GM12875 (cell line): ENCODE measurements around the gene EEF1AKMT4.

Experiments
- H3K4me3 ChIP-seq: one replicate; pipeline ENCODE4 v1.5.1; 2011; ENCODE audit warnings: low read depth, low read length, control low read depth
- TF ChIP-seq, protein P1 (sequence below): IDR thresholded peaks from 2 replicates; pipeline ENCODE4 v1.5.1; 2011; ENCODE audit warnings: low read depth, mild to moderate bottlenecking, control low read depth, inconsistent platforms, low read length, moderate library complexity, borderline replicate concordance; ENCODE audit not compliant: insufficient read depth

EEF1AKMT4 gene

DNA sequence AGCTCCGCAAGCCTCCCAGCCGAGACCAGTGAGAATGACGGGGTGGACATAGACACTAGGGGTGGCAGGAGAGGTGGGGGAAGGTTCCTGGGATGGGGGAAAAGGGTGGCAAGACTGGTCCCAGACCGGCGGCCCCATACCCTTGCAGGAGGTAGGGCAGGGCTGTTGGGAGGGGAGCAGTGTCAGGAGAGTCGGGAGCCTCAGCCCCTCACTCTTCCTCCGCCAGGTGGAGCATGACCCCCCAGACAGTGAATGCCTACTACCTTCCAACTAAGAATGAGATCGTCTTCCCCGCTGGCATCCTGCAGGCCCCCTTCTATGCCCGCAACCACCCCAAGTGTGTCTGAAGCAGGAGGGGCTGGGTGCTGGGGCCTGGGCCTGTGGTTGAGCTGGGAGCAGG lies 40.9 kb downstream of the EEF1AKMT4 start:
- no peak overlapping the region for H3K4me3 ChIP-seq
- TF ChIP-seq, protein P1, sequence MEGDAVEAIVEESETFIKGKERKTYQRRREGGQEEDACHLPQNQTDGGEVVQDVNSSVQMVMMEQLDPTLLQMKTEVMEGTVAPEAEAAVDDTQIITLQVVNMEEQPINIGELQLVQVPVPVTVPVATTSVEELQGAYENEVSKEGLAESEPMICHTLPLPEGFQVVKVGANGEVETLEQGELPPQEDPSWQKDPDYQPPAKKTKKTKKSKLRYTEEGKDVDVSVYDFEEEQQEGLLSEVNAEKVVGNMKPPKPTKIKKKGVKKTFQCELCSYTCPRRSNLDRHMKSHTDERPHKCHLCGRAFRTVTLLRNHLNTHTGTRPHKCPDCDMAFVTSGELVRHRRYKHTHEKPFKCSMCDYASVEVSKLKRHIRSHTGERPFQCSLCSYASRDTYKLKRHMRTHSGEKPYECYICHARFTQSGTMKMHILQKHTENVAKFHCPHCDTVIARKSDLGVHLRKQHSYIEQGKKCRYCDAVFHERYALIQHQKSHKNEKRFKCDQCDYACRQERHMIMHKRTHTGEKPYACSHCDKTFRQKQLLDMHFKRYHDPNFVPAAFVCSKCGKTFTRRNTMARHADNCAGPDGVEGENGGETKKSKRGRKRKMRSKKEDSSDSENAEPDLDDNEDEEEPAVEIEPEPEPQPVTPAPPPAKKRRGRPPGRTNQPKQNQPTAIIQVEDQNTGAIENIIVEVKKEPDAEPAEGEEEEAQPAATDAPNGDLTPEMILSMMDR, result no peak

DNA sequence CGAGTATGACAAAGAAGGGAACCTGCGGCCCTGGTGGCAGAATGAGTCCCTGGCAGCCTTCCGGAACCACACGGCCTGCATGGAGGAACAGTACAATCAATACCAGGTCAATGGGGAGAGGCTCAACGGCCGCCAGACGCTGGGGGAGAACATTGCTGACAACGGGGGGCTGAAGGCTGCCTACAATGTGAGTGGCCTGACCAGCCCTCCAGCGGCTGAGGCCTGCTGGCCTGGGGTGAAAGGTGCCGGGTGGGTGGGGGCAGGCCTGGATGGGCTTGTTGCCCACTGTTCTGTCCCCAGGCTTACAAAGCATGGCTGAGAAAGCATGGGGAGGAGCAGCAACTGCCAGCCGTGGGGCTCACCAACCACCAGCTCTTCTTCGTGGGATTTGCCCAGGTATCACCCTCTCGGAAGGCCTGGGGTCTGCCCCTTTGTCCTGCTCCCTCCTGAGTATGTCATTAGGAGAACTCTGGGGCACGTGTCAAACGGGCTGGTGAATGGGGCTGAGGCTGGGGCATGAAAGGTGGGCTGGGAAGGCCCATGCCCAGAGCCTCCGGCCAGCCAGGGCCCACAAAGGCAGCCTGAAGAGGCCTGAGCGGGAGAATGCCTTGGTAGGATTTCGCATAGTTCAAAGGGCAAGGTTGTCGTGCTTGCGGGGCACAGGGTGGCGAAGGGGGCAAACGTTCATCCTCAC lies 41.7 kb downstream of the EEF1AKMT4 start:
- H3K4me3 ChIP-seq, result no peak overlapping the region
- TF ChIP-seq, protein P1, result no peak

DNA sequence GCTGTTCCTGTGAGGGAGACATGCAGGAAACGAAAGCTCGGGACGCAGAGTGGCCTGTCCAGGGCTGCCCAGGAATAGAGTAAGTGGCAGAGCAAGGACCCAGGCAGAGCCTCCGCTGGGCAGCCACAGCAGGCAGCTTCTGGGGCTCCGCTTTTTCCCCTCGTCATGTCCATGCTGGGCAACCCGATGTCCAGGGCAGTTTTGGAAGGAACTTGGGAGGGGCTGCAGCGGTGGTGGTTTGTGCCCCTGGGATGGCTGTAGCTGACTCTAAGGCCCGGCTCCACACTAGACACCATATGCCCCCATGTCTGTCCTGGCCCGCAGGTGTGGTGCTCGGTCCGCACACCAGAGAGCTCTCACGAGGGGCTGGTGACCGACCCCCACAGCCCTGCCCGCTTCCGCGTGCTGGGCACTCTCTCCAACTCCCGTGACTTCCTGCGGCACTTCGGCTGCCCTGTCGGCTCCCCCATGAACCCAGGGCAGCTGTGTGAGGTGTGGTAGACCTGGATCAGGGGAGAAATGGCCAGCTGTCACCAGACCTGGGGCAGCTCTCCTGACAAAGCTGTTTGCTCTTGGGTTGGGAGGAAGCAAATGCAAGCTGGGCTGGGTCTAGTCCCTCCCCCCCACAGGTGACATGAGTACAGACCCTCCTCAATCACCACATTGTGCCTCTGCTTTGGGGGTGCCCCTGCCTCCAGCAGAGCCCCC lies 42.4 kb downstream of the EEF1AKMT4 start:
- TF ChIP-seq, protein P1, result no peak

DNA sequence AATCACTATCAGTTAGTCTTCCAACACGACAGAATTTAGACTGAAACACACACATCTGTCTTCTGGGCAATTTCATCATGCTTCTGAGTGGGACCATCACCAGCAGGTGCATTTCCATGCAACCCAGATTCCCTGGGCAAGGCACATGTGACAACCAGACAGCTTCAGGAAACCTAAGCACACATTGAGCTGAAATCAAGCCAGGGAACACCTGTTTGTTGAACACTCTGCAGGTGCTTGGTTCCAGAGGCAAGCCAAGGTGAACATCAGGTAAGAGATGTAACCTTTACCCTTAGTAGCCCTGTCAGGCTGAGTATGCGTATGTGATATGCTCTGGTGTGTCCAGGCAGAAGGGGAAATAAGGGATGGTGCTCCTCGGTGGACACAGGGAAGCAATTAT lies 46.3 kb downstream of the EEF1AKMT4 start:
- TF ChIP-seq, protein P1, result no peak
- H3K4me3 ChIP-seq, result no peak overlapping the region

More for the DNA sequence above, 42.4 kb downstream of the EEF1AKMT4 start:
- H3K4me3 ChIP-seq, result no peak overlapping the region

DNA sequence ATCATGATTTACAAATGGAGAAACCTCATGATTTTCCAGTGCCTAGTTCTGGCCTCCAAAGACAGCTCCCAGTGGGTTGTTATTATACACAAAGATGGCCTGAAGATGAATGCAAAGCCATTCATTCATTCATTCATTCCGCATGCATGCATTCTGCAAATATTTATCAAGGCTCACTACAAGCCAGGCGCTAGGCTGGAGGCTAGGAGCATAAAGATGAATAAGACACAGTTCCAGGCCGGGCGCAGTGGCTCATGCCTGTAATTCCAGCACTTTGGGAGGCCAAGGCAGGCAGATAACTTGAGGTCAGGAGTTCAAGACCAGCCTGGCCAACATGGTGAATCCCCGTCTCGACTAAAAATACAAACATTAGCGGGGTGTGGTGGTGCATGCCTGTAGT lies 47.1 kb downstream of the EEF1AKMT4 start:
- TF ChIP-seq, protein P1, result no peak
- no peak overlapping the region for H3K4me3 ChIP-seq

DNA sequence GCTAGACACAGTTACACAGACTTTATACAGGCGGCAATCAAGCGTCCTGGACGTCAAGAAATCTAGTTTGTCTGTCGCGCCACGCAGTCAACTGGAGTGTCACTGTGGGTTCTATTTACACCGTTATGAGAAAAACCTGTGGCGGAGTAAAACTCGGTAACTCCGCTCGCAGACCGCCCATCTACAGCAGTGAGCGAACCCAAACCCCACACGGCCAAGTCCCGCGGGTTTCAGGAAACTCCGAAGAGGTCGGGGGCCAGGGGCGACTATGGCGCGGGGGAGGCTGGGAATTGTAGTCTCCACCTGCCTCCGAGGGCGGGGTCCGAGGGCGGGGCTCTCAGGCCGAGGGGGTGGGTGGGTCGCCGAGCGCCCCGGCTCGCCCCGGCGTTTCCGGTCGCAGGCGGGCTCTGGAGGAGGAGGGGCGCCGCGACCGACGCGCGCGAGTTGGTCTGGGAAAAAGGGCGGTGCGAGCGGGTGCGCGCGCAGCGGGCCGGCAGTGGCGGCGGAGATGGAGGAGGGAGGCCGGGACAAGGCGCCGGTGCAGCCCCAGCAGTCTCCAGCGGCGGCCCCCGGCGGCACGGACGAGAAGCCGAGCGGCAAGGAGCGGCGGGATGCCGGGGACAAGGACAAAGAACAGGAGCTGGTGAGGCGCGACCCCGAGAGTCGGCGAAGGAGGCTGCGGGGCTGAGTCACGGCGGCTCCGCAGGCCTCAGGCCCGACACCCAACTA lies 49.5 kb downstream of the EEF1AKMT4 start, which contains the start of gene PSMD2:
TSS of gene PSMD2 (plus strand) at position 483 of the 729 bp plus-strand sequence. CDS start at position 509, 26 bp downstream.
- H3K4me3 ChIP-seq, result peak within 1 kb of the TSS; percentile 96
- TF ChIP-seq, protein P1, result no peak
